Mesendoderm (in vitro differentiated cells): ENCODE results near the gene PEBP1. TPM values are rescaled to one million over a fixed set of nuclear protein-coding genes. Genes with fewer than 3 reads are reported as not detected.

ENCODE experiments used
- DNase-seq: peaks from one replicate; pipeline ENCODE4 v3.0.0; 2013
- H2AK5ac ChIP-seq: 2 replicates; pipeline ENCODE4 v1.6.1; 2013; ENCODE audit warnings: low read length, inconsistent platforms
- H2BK120ac ChIP-seq: 2 replicates; pipeline ENCODE4 v1.6.1; 2013; ENCODE audit warnings: low read depth, mild to moderate bottlenecking, low read length, moderate library complexity, mixed read lengths
- H2BK15ac ChIP-seq: replicated peaks from 2 replicates; pipeline ENCODE4 v1.6.1; 2013; ENCODE audit warnings: low read depth, mild to moderate bottlenecking, moderate library complexity
- H2BK5ac ChIP-seq: 2 replicates; pipeline ENCODE4 v1.6.1; 2013; ENCODE audit warnings: low read length, inconsistent platforms
- H3K18ac ChIP-seq: 2 replicates; pipeline ENCODE4 v1.6.1; 2013; ENCODE audit warnings: mild to moderate bottlenecking, low read length, mixed read lengths
- H3K23ac ChIP-seq: one replicate; pipeline ENCODE4 v1.6.1; 2013; ENCODE audit warnings: low read length
- H3K27ac ChIP-seq: 2 replicates; pipeline ENCODE4 v1.5.1; 2013; ENCODE audit warnings: low read depth, mild to moderate bottlenecking, inconsistent platforms, low read length, moderate library complexity
- H3K27me3 ChIP-seq: 2 replicates; pipeline ENCODE4 v1.6.1; 2013; ENCODE audit warnings: low read length, control low read depth, mild to moderate bottlenecking, inconsistent platforms; ENCODE audit not compliant: insufficient read depth, poor library complexity
- H3K36me3 ChIP-seq: 2 replicates; pipeline ENCODE4 v1.6.1; 2013; ENCODE audit warnings: low read length, inconsistent platforms; ENCODE audit not compliant: control insufficient read depth, insufficient read depth
- H3K4ac ChIP-seq: one replicate; pipeline ENCODE4 v1.6.1; 2013; ENCODE audit warnings: low read depth, mild to moderate bottlenecking, low read length, moderate library complexity
- H3K4me1 ChIP-seq: 2 replicates; pipeline ENCODE4 v1.6.1; 2013; ENCODE audit warnings: low read depth, low read length, inconsistent platforms; ENCODE audit not compliant: control insufficient read depth
- H3K4me2 ChIP-seq: 2 replicates; pipeline ENCODE4 v1.6.1; 2013; ENCODE audit warnings: low read length
- H3K4me3 ChIP-seq: 2 replicates; pipeline ENCODE4 v1.5.1; 2013; ENCODE audit warnings: mild to moderate bottlenecking, low read length
- H3K56ac ChIP-seq: one replicate; pipeline ENCODE4 v1.6.1; 2013; ENCODE audit warnings: low read length
- H3K79me1 ChIP-seq: 2 replicates; pipeline ENCODE4 v1.6.1; 2013; ENCODE audit warnings: low read length, inconsistent platforms
- H3K79me2 ChIP-seq: 2 replicates; pipeline ENCODE4 v1.6.1; 2013; ENCODE audit warnings: mild to moderate bottlenecking, low read length; ENCODE audit not compliant: control insufficient read depth, insufficient read depth
- H3K9ac ChIP-seq: 2 replicates; pipeline ENCODE4 v1.6.1; 2013; ENCODE audit warnings: low read length, inconsistent platforms
- H4K5ac ChIP-seq: one replicate; pipeline ENCODE4 v1.6.1; 2013; ENCODE audit warnings: low read length
- H4K8ac ChIP-seq: one replicate; pipeline ENCODE4 v1.6.1; 2013; ENCODE audit warnings: low read depth, mild to moderate bottlenecking, control low read depth, low read length, moderate library complexity
- WGBS: extraction: QIAGEN DNeasy Blood & Tissue Kit; methylation state at CpG from one replicate; pipeline ENCODE4 v1.1.7; 2013; ENCODE audit warnings: low lambda C conversion rate, missing lambda C conversion rate; ENCODE audit not compliant: insufficient coverage; ENCODE audit errors: extremely low coverage; 5-methylcytosine and 5-hydroxymethylcytosine counted together
- polyA plus RNA-seq, 2 experiments: library from polyadenylated mRNA; stranded (reverse); fragments of 200-250 nt; gene quantifications; one replicate each; pipeline ENCODE4 v1.2.3, GENCODE V29; 2013

The PEBP1 gene
- 361 TPM for polyA plus RNA-seq (2013, experiment 1 of 2)
- polyA plus RNA-seq (2013, experiment 2 of 2), result 359 TPM

GRCh38 chr12:118135788-118136558 lies at the start of gene PEBP1:
TSS of gene PEBP1 (plus strand) at chr12:118136124. CDS start at chr12:118136210, 86 bp downstream.
- H3K79me2 ChIP-seq, result peaks cover 17% of the 10 kb centered on the region
- H3K4ac ChIP-seq, result peak within 1 kb of the TSS; percentile 81
- DNase-seq, result peak; percentile 90
- no peaks in the 10 kb centered on the region for H3K27me3 ChIP-seq
- no peak within 1 kb of the TSS for H2BK5ac ChIP-seq
- H3K4me2 ChIP-seq, result peak within 1 kb of the TSS; percentile 92
- peak within 1 kb of the TSS; percentile 23 for H3K18ac ChIP-seq
- peak within 1 kb of the TSS; percentile 98 for H3K56ac ChIP-seq
- peaks cover 6% of the 10 kb centered on the region for H3K79me1 ChIP-seq
- H2AK5ac ChIP-seq, result peak within 1 kb of the TSS; percentile 67
- H4K8ac ChIP-seq, result no peak within 1 kb of the TSS
- H3K4me3 ChIP-seq, result peak within 1 kb of the TSS; percentile 83
- no peak within 1 kb of the TSS for H2BK120ac ChIP-seq
- H3K9ac ChIP-seq, result peak within 1 kb of the TSS; percentile 97
- H3K27ac ChIP-seq, result no peak within 1 kb of the TSS
- H3K4me1 ChIP-seq, result no peaks in the 10 kb centered on the region
- peak within 1 kb of the TSS; percentile 20 for H3K23ac ChIP-seq
- WGBS, result no CpG with 5 or more reads among the region's 70 CpGs
- H3K36me3 ChIP-seq, result peaks cover 4% of the 10 kb centered on the region
- H4K5ac ChIP-seq, result no peak within 1 kb of the TSS
- no peak within 1 kb of the TSS for H2BK15ac ChIP-seq

GRCh38 chr12:118089782-118090181 lies 46.1 kb upstream of the PEBP1 start:
- DNase-seq, result no peak
- Histone ChIP-seq H3K4me1 (no peaks in the 10 kb centered on the region), H3K36me3 (no peaks in the 10 kb centered on the region), H2BK120ac (no peak overlapping the region), H3K4me2 (no peak overlapping the region), H3K4me3 (no peak overlapping the region), H3K56ac (no peak overlapping the region), H3K27me3 (no peaks in the 10 kb centered on the region), H3K9ac (no peak overlapping the region), H3K79me1 (peaks cover 2% of the 10 kb centered on the region), H3K4ac (no peak overlapping the region), H3K18ac (no peak overlapping the region), H3K27ac (no peak overlapping the region), H2BK5ac (no peak overlapping the region), H3K23ac (no peak overlapping the region), H4K8ac (no peak overlapping the region), H3K79me2 (peaks cover 3% of the 10 kb centered on the region), H2AK5ac (no peak overlapping the region), H4K5ac (no peak overlapping the region), H2BK15ac (no peak overlapping the region)
- no CpG with 5 or more reads among the region's 9 CpGs for WGBS

- H3K27me3 ChIP-seq, result no peaks in the 10 kb centered on the region
- H2BK120ac ChIP-seq, result no peak overlapping the region
- no peak overlapping the region for H2BK15ac ChIP-seq
- H3K23ac ChIP-seq, result no peak overlapping the region
- H3K79me2 ChIP-seq, result peaks cover 2% of the 10 kb centered on the region
- no peaks in the 10 kb centered on the region for H3K79me1 ChIP-seq
- DNase-seq, result no peak
- H3K4me3 ChIP-seq, result no peak overlapping the region
- peaks cover 1% of the 10 kb centered on the region for H3K36me3 ChIP-seq
- peaks cover 3% of the 10 kb centered on the region for H3K4me1 ChIP-seq
- no peak overlapping the region for H4K8ac ChIP-seq
- H3K9ac ChIP-seq, result no peak overlapping the region
- no peak overlapping the region for H3K4me2 ChIP-seq
- no CpG with 5 or more reads among the region's 3 CpGs for WGBS
- no peak overlapping the region for H2AK5ac ChIP-seq
- no peak overlapping the region for H2BK5ac ChIP-seq
- H3K27ac ChIP-seq, result no peak overlapping the region
- no peak overlapping the region for H3K56ac ChIP-seq
- no peak overlapping the region for H3K4ac ChIP-seq
- H3K18ac ChIP-seq, result no peak overlapping the region
- no peak overlapping the region for H4K5ac ChIP-seq
Observed at GRCh38 chr12:118094039-118094438, 41.9 kb upstream of the PEBP1 start.

GRCh38 chr12:118098401-118098800 lies 37.5 kb upstream of the PEBP1 start:
- Histone ChIP-seq H3K18ac (no peak overlapping the region), H3K23ac (no peak overlapping the region), H3K56ac (no peak overlapping the region), H3K9ac (no peak overlapping the region), H3K79me2 (peaks cover 11% of the 10 kb centered on the region), H2AK5ac (no peak overlapping the region), H3K4me3 (no peak overlapping the region), H3K4me1 (peaks cover 8% of the 10 kb centered on the region), H2BK120ac (no peak overlapping the region), H4K8ac (no peak overlapping the region), H2BK5ac (no peak overlapping the region), H4K5ac (no peak overlapping the region), H3K79me1 (no peaks in the 10 kb centered on the region), H2BK15ac (no peak overlapping the region), H3K27ac (no peak overlapping the region), H3K4me2 (no peak overlapping the region), H3K36me3 (peaks cover 1% of the 10 kb centered on the region), H3K27me3 (no peaks in the 10 kb centered on the region), H3K4ac (no peak overlapping the region)
- DNase-seq, result peak; percentile 40
- WGBS, result no CpG with 5 or more reads among the region's 3 CpGs

GRCh38 chr12:118098911-118099671 lies 36.8 kb upstream of the PEBP1 start:
- no CpG with 5 or more reads among the region's 12 CpGs for WGBS
- Histone ChIP-seq H3K4me3 (no peak overlapping the region), H4K8ac (no peak overlapping the region), H3K4ac (no peak overlapping the region), H2BK5ac (no peak overlapping the region), H3K23ac (no peak overlapping the region), H3K36me3 (peaks cover 1% of the 10 kb centered on the region), H2BK15ac (no peak overlapping the region), H4K5ac (no peak overlapping the region), H3K4me1 (peaks cover 8% of the 10 kb centered on the region), H3K9ac (no peak overlapping the region), H3K27ac (no peak overlapping the region), H2BK120ac (no peak overlapping the region), H3K79me2 (peaks cover 11% of the 10 kb centered on the region), H3K56ac (no peak overlapping the region), H3K79me1 (no peaks in the 10 kb centered on the region), H2AK5ac (no peak overlapping the region), H3K27me3 (no peaks in the 10 kb centered on the region), H3K4me2 (no peak overlapping the region), H3K18ac (no peak overlapping the region)
- no peak for DNase-seq
